ENCODE data around the gene TRIM29. TPM values are rescaled to one million over a fixed set of nuclear protein-coding genes. Genes with fewer than 3 reads are reported as not detected.

Gene TRIM29
- total and polyA plus RNA-seq, 2 of the 4 experiments (the other 2 are of a cell fraction): not detected

DNA sequence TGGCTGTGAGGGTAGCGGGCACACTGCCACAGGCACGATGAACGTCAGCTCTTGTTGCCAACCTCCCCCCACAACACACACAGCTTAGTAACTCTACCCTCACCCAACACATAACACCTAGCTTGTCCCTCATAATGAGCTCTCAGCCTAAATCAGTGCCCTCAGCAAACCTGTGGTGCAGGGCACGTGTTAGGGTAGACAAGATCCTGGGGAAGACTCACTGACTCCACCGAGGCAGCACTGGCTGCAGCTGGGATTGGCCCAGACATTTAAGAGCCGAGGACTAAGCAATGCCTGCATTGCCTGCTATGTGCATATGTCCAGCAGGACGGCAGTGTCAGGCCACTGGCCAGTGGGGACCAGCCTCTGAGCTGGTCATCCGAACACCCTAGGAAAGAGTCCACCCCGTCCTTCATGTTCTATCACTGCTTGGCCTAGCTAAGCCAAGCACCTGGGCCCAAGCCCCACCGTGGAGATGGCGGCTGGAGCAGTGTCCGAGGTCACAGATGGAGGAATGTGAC is 32.9 kb upstream of the TRIM29 start:
- no peak overlapping the region for H2BK20ac ChIP-seq (ENCODE audit: low read depth, low read length)
- 0 out of 2 replicates have a peak, but pooled peaks cover 3% of the 10 kb centered on the region for H3K9me1 ChIP-seq (ENCODE audit: insufficient read depth, low read length)
- H3K79me1 ChIP-seq (ENCODE audit: low read depth in 1 of 2, low read length in 2 of 2): no peaks in the 10 kb centered on the region
- H2BK120ac ChIP-seq (ENCODE audit: low read depth, low read length): no peak overlapping the region
- H4K91ac ChIP-seq (ENCODE audit: insufficient read depth, low read depth, low read length): no peak overlapping the region
- H4K5ac ChIP-seq (ENCODE audit: low read depth, low read length): no peak overlapping the region
- H2BK5ac ChIP-seq (ENCODE audit: low read depth, low read length, poor library complexity, severe bottlenecking): no peak overlapping the region
- H4K8ac ChIP-seq (ENCODE audit: low read depth in 2 of 2, low read length in 2 of 2): no peak overlapping the region
- no peak overlapping the region for H3K4me2 ChIP-seq (ENCODE audit: low read depth, low read length)
- no peaks in the 10 kb centered on the region; the same call in 1 of the 2 replicates for H3K4me1 ChIP-seq (ENCODE audit: control insufficient read depth, insufficient read depth, low read length)
- BruUV-seq (replicated peaks): no TSS peak
- no peak overlapping the region for H2AFZ ChIP-seq (replicated peaks; ENCODE audit: low read length, poor library complexity)
- no peaks in the 10 kb centered on the region for H3K36me3 ChIP-seq (ENCODE audit: control insufficient read depth, insufficient read depth, low read length)
- no peak overlapping the region for H2BK15ac ChIP-seq (ENCODE audit: low read depth, low read length)
- H2AK5ac ChIP-seq (ENCODE audit: low read depth, low read length): no peak overlapping the region
- ChIA-PET CTCF (interaction anchor here (0.9 to 3.5 kb wide), 4 partner anchors 60 to 132 kb away, joined by 3 to 15 read pairs (median 4); no protein-coding TSS in a partner anchor), POLR2A (ENCODE audit: unreplicated experiment) (no interaction called here)
- in situ Hi-C loops (cut with MboI; ENCODE audit: low sequenced_read_pairs) (loop anchor here (5.0 kb wide), 2 partner anchors 56 to 132 kb away; no protein-coding TSS in a partner anchor), dilution Hi-C loops (cut with HindIII; ENCODE audit: low sequenced_read_pairs, unreplicated experiment) (no loop called here), intact Hi-C loops (cut with micrococcal nuclease) (loop anchor here (5.0 kb wide), 1 partner anchor 42 kb away; the partner anchor contains the start of gene OAF)
- H4K20me1 ChIP-seq (ENCODE audit: insufficient read depth, low read length): no peaks in the 10 kb centered on the region
- H3K4ac ChIP-seq (ENCODE audit: low read depth, low read length): no peak overlapping the region
- 89% methylated on average over 6 of the region's 12 CpGs; no CpG with 5 or more reads in 1 of the 2 experiments for WGBS, 2 experiments (ENCODE audit: extremely low coverage in 2 of 2, insufficient read length in 1 of 2)
- no peak overlapping the region for H3K23ac ChIP-seq (ENCODE audit: low read depth, low read length)
- no peak overlapping the region for H2AK9ac ChIP-seq (replicated peaks; ENCODE audit: low read depth, low read length, poor library complexity)
- H3K9me3 ChIP-seq (ENCODE audit: control insufficient read depth, insufficient read depth, low read length): no peaks in the 10 kb centered on the region
- H3K4me3 ChIP-seq (ENCODE audit: insufficient read depth, low read depth, low read length): no peak overlapping the region
- H3K18ac ChIP-seq (ENCODE audit: low read depth, low read length): no peak overlapping the region
- TF ChIP-seq, protein P1, sequence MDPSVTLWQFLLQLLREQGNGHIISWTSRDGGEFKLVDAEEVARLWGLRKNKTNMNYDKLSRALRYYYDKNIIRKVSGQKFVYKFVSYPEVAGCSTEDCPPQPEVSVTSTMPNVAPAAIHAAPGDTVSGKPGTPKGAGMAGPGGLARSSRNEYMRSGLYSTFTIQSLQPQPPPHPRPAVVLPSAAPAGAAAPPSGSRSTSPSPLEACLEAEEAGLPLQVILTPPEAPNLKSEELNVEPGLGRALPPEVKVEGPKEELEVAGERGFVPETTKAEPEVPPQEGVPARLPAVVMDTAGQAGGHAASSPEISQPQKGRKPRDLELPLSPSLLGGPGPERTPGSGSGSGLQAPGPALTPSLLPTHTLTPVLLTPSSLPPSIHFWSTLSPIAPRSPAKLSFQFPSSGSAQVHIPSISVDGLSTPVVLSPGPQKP (IDR thresholded peaks at IDR 0.05; ENCODE audit: borderline replicate concordance, low read depth, low read length): no peak
- TF ChIP-seq POLR2A (IDR thresholded peaks at IDR 0.05; ENCODE audit: low read depth, low read length): no peak
- TF ChIP-seq, protein P2, sequence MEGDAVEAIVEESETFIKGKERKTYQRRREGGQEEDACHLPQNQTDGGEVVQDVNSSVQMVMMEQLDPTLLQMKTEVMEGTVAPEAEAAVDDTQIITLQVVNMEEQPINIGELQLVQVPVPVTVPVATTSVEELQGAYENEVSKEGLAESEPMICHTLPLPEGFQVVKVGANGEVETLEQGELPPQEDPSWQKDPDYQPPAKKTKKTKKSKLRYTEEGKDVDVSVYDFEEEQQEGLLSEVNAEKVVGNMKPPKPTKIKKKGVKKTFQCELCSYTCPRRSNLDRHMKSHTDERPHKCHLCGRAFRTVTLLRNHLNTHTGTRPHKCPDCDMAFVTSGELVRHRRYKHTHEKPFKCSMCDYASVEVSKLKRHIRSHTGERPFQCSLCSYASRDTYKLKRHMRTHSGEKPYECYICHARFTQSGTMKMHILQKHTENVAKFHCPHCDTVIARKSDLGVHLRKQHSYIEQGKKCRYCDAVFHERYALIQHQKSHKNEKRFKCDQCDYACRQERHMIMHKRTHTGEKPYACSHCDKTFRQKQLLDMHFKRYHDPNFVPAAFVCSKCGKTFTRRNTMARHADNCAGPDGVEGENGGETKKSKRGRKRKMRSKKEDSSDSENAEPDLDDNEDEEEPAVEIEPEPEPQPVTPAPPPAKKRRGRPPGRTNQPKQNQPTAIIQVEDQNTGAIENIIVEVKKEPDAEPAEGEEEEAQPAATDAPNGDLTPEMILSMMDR (conservative IDR thresholded peaks at IDR 0.05; ENCODE audit: low read depth, low read length): no peak
- no peak for TF ChIP-seq MXI1 (IDR thresholded peaks at IDR 0.05; ENCODE audit: borderline replicate concordance, low read depth, low read length)
- no peak overlapping the region for H3K56ac ChIP-seq (ENCODE audit: extremely low read depth, insufficient read depth, low read length)
- peaks cover 59% of the 10 kb centered on the region for H3K27me3 ChIP-seq (ENCODE audit: control insufficient read depth, insufficient read depth, low read length)
- DNase-seq (no peak), ATAC-seq (ENCODE audit: low read depth) (no peak)
- no peak overlapping the region for H3K14ac ChIP-seq (replicated peaks; ENCODE audit: low read depth, low read length)
- no peak overlapping the region for H3K9ac ChIP-seq (ENCODE audit: low read depth, low read length)
- no peak overlapping the region for H3K27ac ChIP-seq (ENCODE audit: insufficient read depth, low read length)

Data from IMR-90 (cell line).